Activated CD4-positive, alpha-beta T cell treated with anti-CD3 and anti-CD28 coated beads for 36 hours (primary cell): ENCODE data around the gene NR4A1. TPM values are rescaled to one million over a fixed set of nuclear protein-coding genes. Genes with fewer than 3 reads are reported as not detected.

Experiments
- ATAC-seq: fragments of 200-7000 bp; cut with Tn5 transposase; one replicate; pipeline ENCODE4 v1.10.0; 2021; ENCODE audit warnings: mild to moderate bottlenecking, moderate library complexity
- CTCF ChIA-PET: fragments of 350-600 bp; sonication (Branson Sonifier 250); formaldehyde crosslinking; loops from one replicate; lab custom pipeline; 2021; ENCODE audit warnings: antibody characterized with exemption; lab: Charles Lee
- POLR2A ChIA-PET: fragments of 350-600 bp; sonication (Branson Sonifier 250); formaldehyde crosslinking; loops from one replicate; lab custom pipeline; 2021; ENCODE audit warnings: antibody characterized with exemption, inconsistent platforms; lab: Charles Lee
- DNase-seq: peaks from one replicate; pipeline ENCODE4 v3.0.0-alpha.2; 2020
- H3K27ac Mint-ChIP-seq: one replicate; pipeline ENCODE4 v1.8.0; 2021; ENCODE audit warnings: mixed read lengths
- H3K27me3 Mint-ChIP-seq: one replicate; pipeline ENCODE4 v1.8.0; 2021; ENCODE audit warnings: mixed read lengths
- H3K36me3 Mint-ChIP-seq: one replicate; pipeline ENCODE4 v1.8.0; 2021; ENCODE audit warnings: low read depth, mixed read lengths
- H3K4me1 Mint-ChIP-seq: one replicate; pipeline ENCODE4 v1.8.0; 2021; ENCODE audit warnings: mixed read lengths
- H3K4me3 Mint-ChIP-seq: one replicate; pipeline ENCODE4 v1.8.0; 2021; ENCODE audit warnings: mild to moderate bottlenecking, moderate library complexity, mixed read lengths
- H3K9me3 Mint-ChIP-seq: one replicate; pipeline ENCODE4 v1.8.0; 2021; ENCODE audit warnings: low read depth, mixed read lengths
- intact Hi-C, 2 experiments: fragments of 100-400 bp; cut with DNase I in 1 of 2; cut with micrococcal nuclease in 1 of 2; formaldehyde crosslinking; loops; one replicate each; pipeline versions ENCODE4 v1.14.2 to v1.15.1; 2022 to 2024; cut with DNase I, micrococcal nuclease
- total RNA-seq, 2 experiments: library from RNA; stranded (reverse); gene quantifications; one replicate each; pipeline ENCODE4 v1.2.3, GENCODE V29; 2021

The NR4A1 gene
- total RNA-seq, 2 experiments from 2014 or later = 69.4 to 72.8 TPM

DNA sequence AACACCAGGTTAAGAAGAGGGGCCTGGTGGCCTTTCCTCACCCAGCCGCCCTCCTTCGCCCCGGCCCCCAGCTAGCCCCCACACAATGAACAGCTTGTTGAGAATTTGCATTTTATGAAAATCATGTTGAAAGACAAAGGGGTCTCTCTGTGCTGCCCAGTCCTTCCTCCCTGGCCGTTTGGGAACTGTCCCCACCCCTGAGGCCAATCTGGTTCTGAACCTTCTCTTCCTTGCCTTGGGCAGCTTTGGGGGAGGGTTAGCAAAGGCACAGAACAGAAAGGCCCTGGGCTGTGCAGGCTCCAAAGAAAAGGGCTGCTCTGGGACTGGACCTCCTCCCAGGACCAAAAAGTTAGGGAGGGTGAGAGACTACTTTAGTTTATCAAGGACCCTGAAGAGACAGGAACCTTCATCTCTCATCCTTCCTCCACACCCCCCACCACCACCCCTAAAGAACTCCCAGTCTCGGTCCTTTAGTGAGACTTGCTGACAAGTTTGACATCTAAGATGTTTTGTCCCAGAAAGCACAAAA is 43.2 kb upstream of the NR4A1 start:
- DNase-seq = no peak
- H3K27me3 Mint-ChIP-seq = peaks cover 4% of the 10 kb centered on the region
- H3K27ac Mint-ChIP-seq = peak overlapping the region; percentile 55
- ChIA-PET POLR2A (interaction anchor here (0.9 kb wide), 1 partner anchor 15 kb away, joined by 3 read pairs; no protein-coding TSS in a partner anchor), CTCF (interaction anchor here (0.6 to 5.6 kb wide), 6 partner anchors 13 to 587 kb away, joined by 3 to 64 read pairs (median 3); no protein-coding TSS in a partner anchor)
- H3K4me1 Mint-ChIP-seq = peaks cover 13% of the 10 kb centered on the region
- no peak for ATAC-seq
- H3K36me3 Mint-ChIP-seq = peaks cover 12% of the 10 kb centered on the region
- no peaks in the 10 kb centered on the region for H3K9me3 Mint-ChIP-seq
- intact Hi-C loops = loop anchor here in 1 of 2 experiments (2.0 kb wide), 1 partner anchor 37 kb away; no protein-coding TSS in a partner anchor
- peak overlapping the region; percentile 78 for H3K4me3 Mint-ChIP-seq

DNA sequence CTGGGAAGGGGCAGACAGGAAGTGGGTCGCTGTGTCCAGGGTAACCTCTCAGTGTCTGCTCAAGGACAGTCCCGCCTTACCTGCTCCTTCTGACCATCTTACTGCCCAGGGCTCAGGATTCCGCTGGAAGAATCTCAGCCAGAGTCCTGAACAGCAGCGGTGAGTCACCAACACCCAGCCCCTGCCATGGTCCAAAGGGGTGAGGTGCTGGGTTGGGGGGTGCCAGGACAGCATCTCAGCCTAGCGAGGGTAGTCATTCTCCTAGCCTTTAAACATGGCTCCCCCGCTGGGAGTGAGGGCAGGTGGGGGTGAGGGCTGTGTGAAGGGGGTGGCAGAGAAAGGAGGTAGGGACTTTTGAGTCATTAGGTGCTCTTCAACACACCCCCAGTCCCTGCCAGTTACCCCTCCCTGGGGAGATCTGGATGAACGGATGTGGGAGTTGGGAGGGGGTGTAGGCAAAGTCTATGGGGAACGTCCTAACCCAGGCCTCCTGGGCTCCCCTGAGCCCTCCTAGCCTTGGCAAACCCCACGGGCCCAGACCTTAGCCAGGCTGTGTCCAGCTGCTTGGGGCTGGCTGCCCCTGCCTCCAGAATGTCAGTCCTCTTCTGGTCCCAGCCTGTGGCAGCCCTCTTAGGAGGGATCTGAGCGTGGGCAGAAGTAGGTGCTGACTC is 42.0 kb upstream of the NR4A1 start:
- H3K27me3 Mint-ChIP-seq = peaks cover 4% of the 10 kb centered on the region
- CTCF ChIA-PET = interaction anchor here (0.5 to 5.6 kb wide), 5 partner anchors 12 to 614 kb away, joined by 3 to 64 read pairs (median 4); no protein-coding TSS in a partner anchor

DNA sequence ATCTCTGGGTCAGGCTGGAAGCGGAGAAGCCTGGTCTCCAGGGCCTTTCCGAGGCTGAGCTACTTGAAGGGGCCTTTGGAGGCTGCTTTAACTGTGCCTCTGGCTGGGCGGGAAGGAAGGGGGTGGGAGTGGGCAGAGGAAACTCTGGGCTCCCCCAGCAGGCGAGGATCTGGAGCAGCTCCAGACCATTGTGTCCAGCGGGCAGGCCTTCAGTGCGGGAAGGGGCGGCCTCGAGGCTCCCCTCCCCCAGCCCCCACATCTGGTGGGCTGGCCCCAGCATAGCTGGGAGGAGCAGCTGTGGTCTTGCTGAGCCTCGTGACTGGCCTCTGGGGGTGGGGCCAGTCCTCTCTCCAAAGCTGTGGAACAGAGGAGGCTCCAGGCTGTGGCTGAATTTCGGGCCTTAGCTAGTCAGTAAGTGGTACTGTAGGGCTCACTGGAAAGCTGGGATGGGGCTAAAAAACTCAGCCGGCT is 41.1 kb upstream of the NR4A1 start:
- ChIA-PET CTCF (interaction anchor here (0.6 to 5.6 kb wide), 7 partner anchors 11 to 76 kb away, joined by 3 to 64 read pairs (median 3); no protein-coding TSS in a partner anchor), POLR2A (no interaction called here)
- no peak for ATAC-seq
- H3K4me1 Mint-ChIP-seq = peaks cover 13% of the 10 kb centered on the region
- intact Hi-C loops = no loop called here
- H3K27ac Mint-ChIP-seq = no peak overlapping the region
- no peak overlapping the region for H3K4me3 Mint-ChIP-seq
- peaks cover 4% of the 10 kb centered on the region for H3K27me3 Mint-ChIP-seq
- H3K36me3 Mint-ChIP-seq = peaks cover 14% of the 10 kb centered on the region
- no peak for DNase-seq
- no peaks in the 10 kb centered on the region for H3K9me3 Mint-ChIP-seq

More for the DNA sequence above, 42.0 kb upstream of the NR4A1 start:
- Mint-ChIP-seq H3K27ac (no peak overlapping the region), H3K4me1 (peaks cover 13% of the 10 kb centered on the region), H3K4me3 (no peak overlapping the region), H3K36me3 (peaks cover 14% of the 10 kb centered on the region), H3K9me3 (no peaks in the 10 kb centered on the region)
- ATAC-seq = no peak
- intact Hi-C loops = no loop called here
- no peak for DNase-seq
- POLR2A ChIA-PET = interaction anchor here (0.9 kb wide), 1 partner anchor 14 kb away, joined by 3 read pairs; no protein-coding TSS in a partner anchor

DNA sequence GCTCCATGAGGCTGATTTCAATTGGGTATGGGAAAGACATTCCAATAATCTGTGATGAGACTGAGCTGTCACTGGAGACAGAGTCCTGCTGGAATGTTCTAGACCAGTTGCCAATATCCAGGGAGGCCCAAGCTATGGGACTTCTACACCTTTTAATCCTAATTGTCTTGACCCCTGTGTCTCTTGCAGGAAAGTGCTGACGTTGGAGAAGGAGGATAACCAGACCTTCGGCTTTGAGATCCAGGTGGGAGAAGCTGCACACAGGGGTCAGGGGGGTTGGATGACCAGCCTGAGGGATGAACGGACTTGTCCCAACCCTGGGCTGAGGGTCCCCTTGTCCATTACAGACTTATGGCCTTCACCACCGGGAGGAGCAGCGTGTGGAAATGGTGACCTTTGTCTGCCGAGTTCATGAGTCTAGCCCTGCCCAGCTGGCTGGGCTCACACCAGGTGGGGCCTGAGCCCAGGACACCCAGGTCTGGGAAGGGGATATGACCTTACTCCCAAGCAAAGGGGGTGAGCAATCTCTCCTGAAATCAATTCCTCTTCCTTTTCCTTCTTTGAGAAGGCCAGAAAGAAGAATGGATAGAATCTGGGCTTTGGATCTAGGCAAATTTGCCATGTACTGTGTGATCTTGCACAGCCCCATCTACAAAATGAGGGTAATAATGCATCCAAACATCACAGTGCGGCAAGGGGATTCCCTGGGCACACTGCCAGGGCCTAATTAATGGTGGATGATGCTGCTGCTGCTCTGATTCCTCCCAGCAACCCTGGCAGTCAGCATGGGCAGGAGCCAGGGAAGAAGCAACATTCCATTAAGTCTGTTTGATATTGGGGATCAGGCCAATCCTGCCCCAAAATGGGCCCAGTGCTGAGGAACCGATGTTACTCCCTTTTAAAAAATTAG is 40.3 kb upstream of the NR4A1 start:
- H3K9me3 Mint-ChIP-seq = no peaks in the 10 kb centered on the region
- ATAC-seq (no peak), DNase-seq (no peak)
- ChIA-PET POLR2A (no interaction called here), CTCF (interaction anchor here (0.8 to 5.6 kb wide), 7 partner anchors 10 to 20 kb away, joined by 3 to 64 read pairs (median 3); no protein-coding TSS in a partner anchor)
- intact Hi-C loops = no loop called here
- H3K36me3 Mint-ChIP-seq = peaks cover 14% of the 10 kb centered on the region
- H3K4me1 Mint-ChIP-seq = peaks cover 13% of the 10 kb centered on the region
- no peak overlapping the region for H3K27ac Mint-ChIP-seq
- no peak overlapping the region for H3K4me3 Mint-ChIP-seq
- peaks cover 2% of the 10 kb centered on the region for H3K27me3 Mint-ChIP-seq

- H3K4me1 Mint-ChIP-seq = peaks cover 10% of the 10 kb centered on the region
- intact Hi-C loops = no loop called here
- peaks cover 14% of the 10 kb centered on the region for H3K36me3 Mint-ChIP-seq
- ATAC-seq (no peak), DNase-seq (no peak)
- CTCF ChIA-PET = interaction anchor here (1.0 to 1.1 kb wide), 2 partner anchors 9 to 14 kb away, joined by 4 read pairs; no protein-coding TSS in a partner anchor
- no peaks in the 10 kb centered on the region for H3K9me3 Mint-ChIP-seq
- POLR2A ChIA-PET = no interaction called here
- H3K27me3 Mint-ChIP-seq = no peaks in the 10 kb centered on the region
- H3K4me3 Mint-ChIP-seq = no peak overlapping the region
- no peak overlapping the region for H3K27ac Mint-ChIP-seq
Observed at GRCh38 chr12:52011602-52012214, 39.5 kb upstream of the NR4A1 start.

DNA sequence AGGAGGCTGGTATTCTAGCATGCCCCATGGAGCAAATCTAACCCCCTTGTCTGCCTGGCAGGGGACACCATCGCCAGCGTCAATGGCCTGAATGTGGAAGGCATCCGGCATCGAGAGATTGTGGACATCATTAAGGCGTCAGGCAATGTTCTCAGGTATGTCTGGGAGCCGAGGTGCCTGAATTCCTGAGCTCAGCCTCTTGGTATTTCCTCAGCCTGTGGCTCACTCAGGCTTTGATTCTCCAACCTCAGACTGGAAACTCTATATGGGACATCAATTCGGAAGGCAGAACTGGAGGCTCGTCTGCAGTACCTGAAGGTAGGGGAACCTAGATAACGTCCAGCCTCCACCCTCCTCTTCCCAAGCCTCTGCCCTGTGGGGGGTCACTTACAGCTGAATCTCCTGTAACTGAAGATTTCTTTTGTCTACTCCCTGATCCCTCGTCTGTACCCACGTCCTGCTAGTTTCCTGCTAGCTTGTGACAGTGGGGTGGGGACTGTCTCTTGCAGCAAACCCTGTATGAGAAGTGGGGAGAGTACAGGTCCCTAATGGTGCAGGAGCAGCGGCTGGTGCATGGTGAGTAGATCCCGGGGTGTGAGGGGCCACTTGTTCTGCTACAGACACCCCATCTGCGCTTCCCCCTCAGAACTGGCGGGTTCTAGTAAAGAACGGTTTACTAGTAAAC is 37.5 kb upstream of the NR4A1 start:
- no peaks in the 10 kb centered on the region for H3K9me3 Mint-ChIP-seq
- ATAC-seq (no peak), DNase-seq (no peak)
- no peak overlapping the region for H3K27ac Mint-ChIP-seq
- H3K36me3 Mint-ChIP-seq = peaks cover 14% of the 10 kb centered on the region
- ChIA-PET CTCF (interaction anchor here (0.8 kb wide), 1 partner anchor 11 kb away, joined by 4 read pairs; no protein-coding TSS in a partner anchor), POLR2A (no interaction called here)
- peaks cover 2% of the 10 kb centered on the region for H3K4me1 Mint-ChIP-seq
- intact Hi-C loops = no loop called here
- no peak overlapping the region for H3K4me3 Mint-ChIP-seq
- no peaks in the 10 kb centered on the region for H3K27me3 Mint-ChIP-seq

DNA sequence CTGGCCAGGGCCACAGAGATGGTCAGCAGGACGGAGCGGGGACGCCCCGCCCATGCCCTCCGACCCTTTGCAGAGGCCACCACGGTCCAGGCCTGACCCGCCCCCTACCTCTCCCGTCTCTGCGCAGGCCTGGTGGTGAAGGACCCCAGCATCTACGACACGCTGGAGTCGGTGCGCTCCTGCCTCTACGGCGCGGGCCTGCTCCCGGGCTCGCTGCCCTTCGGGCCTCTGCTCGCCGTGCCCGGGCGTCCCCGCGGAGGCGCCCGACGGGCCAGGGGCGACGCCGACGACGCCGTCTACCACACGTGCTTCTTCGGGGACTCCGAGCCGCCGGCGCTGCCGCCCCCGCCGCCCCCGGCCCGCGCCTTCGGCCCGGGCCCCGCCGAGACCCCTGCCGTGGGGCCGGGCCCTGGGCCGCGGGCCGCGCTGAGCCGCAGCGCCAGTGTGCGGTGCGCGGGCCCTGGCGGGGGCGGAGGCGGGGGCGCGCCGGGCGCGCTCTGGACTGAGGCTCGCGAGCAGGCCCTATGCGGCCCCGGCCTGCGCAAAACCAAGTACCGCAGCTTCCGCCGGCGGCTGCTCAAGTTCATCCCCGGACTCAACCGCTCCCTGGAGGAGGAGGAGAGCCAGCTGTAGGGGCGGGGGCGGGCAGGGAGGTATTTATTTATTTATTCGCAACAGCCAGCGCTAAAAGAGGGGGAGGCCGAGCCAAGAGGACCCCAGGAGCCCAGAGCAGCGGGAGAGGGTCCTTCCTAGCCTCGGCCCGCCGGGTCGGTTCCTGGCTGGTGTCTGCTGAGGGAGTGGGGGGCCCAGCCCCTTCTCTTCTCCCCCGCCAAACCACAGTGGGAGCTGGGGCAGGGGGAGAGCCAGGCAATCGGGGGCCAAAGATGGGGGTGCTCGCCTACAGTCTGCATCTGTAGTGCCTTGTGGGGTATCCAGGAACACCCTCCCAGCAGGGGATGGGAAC is 36.4 kb upstream of the NR4A1 start:
- intact Hi-C loops = no loop called here
- ChIA-PET POLR2A (no interaction called here), CTCF (interaction anchor here (1.5 kb wide), 1 partner anchor 10 kb away, joined by 4 read pairs; no protein-coding TSS in a partner anchor)
- H3K27ac Mint-ChIP-seq = no peak overlapping the region
- peaks cover 14% of the 10 kb centered on the region for H3K36me3 Mint-ChIP-seq
- no peak for ATAC-seq
- no peak overlapping the region for H3K4me3 Mint-ChIP-seq
- H3K4me1 Mint-ChIP-seq = no peaks in the 10 kb centered on the region
- DNase-seq = no peak
- H3K9me3 Mint-ChIP-seq = no peaks in the 10 kb centered on the region
- H3K27me3 Mint-ChIP-seq = no peaks in the 10 kb centered on the region

DNA sequence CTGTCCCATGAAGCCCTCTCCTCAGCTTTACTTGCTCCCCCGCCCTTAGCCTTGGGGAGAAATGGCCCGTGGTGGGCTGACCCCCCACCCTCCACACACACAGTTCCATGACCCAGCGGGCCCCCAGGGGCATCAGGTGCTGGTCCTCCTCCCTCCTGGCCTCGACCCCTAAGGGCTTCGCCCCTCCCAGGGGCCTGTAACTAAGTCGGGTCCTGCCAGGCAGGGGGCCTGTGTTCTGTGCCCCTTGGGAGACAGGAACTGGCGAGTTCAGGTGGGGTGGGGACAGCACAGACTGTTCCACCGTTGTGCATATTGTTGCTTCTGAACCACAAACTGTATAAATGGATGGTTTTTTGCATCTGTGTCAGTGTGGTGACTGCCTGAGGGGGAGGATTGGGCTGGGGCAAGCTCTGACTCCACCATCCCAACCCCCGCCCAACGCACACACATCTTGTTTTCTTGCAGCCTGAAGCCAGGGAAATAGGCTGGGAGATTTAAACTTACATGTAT is 35.7 kb upstream of the NR4A1 start:
- ATAC-seq (no peak), DNase-seq (no peak)
- no peaks in the 10 kb centered on the region for H3K27me3 Mint-ChIP-seq
- POLR2A ChIA-PET = no interaction called here
- H3K36me3 Mint-ChIP-seq = peaks cover 14% of the 10 kb centered on the region
- intact Hi-C loops = no loop called here
- H3K4me1 Mint-ChIP-seq = peaks cover 6% of the 10 kb centered on the region
- no peak overlapping the region for H3K4me3 Mint-ChIP-seq
- H3K9me3 Mint-ChIP-seq = no peaks in the 10 kb centered on the region
- CTCF ChIA-PET = interaction anchor here (1.5 kb wide), 1 partner anchor 10 kb away, joined by 4 read pairs; no protein-coding TSS in a partner anchor
- H3K27ac Mint-ChIP-seq = no peak overlapping the region

DNA sequence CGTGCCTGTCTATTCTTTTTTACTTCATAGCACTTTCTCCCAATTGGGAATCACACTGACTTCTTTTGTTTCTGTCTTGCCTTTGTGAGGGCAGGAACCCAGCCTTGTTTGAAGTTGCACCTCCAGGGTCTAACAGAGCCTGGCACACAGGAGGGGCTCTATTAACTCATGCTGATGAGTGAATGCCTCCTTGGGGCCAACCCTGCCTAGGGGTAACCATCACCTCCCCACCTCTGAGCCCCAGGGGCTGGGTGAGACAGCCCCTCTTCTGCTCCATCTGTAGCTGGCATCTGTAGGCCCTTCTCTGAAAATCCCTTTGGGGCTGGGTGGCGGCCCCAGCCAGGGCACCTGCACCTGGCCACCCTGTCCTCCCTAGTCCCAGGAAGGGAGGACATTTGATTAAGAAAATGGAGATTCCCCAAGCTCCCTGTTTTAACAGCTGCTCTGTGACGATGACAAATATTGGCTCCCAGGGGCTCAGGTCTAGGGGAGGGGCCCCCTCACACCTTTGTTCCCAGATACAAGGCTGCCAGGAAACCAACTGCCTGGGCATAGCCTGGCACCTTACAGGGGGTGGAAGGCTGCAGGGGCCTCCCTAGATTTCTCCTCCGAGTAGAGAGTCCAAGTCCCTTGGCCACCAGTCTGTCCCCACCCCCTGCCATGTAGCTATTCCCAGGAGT is 32.7 kb upstream of the NR4A1 start:
- ChIA-PET POLR2A (no interaction called here), CTCF (interaction anchor here (0.7 to 11.1 kb wide), 5 partner anchors 10 to 64 kb away, joined by 3 to 220 read pairs (median 3); partner anchors contain the start of gene TAMALIN)
- H3K27me3 Mint-ChIP-seq = no peaks in the 10 kb centered on the region
- intact Hi-C loops = no loop called here
- ATAC-seq = no peak
- DNase-seq = no peak
- no peak overlapping the region for H3K4me3 Mint-ChIP-seq
- H3K4me1 Mint-ChIP-seq = peaks cover 18% of the 10 kb centered on the region
- no peaks in the 10 kb centered on the region for H3K9me3 Mint-ChIP-seq
- no peak overlapping the region for H3K27ac Mint-ChIP-seq
- peaks cover 1% of the 10 kb centered on the region for H3K36me3 Mint-ChIP-seq
